ENCODE measurements around the gene LYRM4.

The LYRM4 gene

GRCh38 chr6:5286780-5287179 lies 26.0 kb upstream of the LYRM4 start:
- CTCF ChIA-PET = interaction anchor here (1.2 to 1.7 kb wide), 3 partner anchors 20 to 145 kb away, joined by 3 to 8 read pairs (median 4); no protein-coding TSS in a partner anchor

GRCh38 chr6:5285526-5285925 lies 24.8 kb upstream of the LYRM4 start:
- POLR2A ChIA-PET = no interaction called here
- no peak overlapping the region for H3K4me3 ChIP-seq (ENCODE audit: low read depth, low read length)
- no peak for DNase-seq (ENCODE audit: low read depth, low spot score)
- no peak for TF ChIP-seq CTCF (IDR thresholded peaks at IDR 0.05; ENCODE audit: insufficient read depth, low read length, missing control alignments)
- CTCF ChIA-PET = interaction anchor here (1.4 kb wide), 1 partner anchor 17 kb away, joined by 3 read pairs; no protein-coding TSS in a partner anchor

More at GRCh38 chr6:5286780-5287179, 26.0 kb upstream of the LYRM4 start:
- no peak overlapping the region for H3K4me3 ChIP-seq (ENCODE audit: low read depth, low read length)
- no peak for DNase-seq (ENCODE audit: low read depth, low spot score)
- POLR2A ChIA-PET = no interaction called here
- no peak for TF ChIP-seq CTCF (IDR thresholded peaks at IDR 0.05; ENCODE audit: insufficient read depth, low read length, missing control alignments)

- TF ChIP-seq CTCF (IDR thresholded peaks at IDR 0.05; ENCODE audit: insufficient read depth, low read length, missing control alignments) = no peak
- ChIA-PET CTCF (interaction anchor here (1.4 kb wide), 1 partner anchor 18 kb away, joined by 3 read pairs; no protein-coding TSS in a partner anchor), POLR2A (no interaction called here)
- DNase-seq (ENCODE audit: low read depth, low spot score) = no peak
- no peak overlapping the region for H3K4me3 ChIP-seq (ENCODE audit: low read depth, low read length)
Measured at GRCh38 chr6:5285081-5285480, 24.3 kb upstream of the LYRM4 start.

GRCh38 chr6:5282191-5282623 lies 21.5 kb upstream of the LYRM4 start:
- no peak for DNase-seq (ENCODE audit: low read depth, low spot score)
- CTCF ChIA-PET = interaction anchor here (0.9 kb wide), 1 partner anchor 108 kb away, joined by 3 read pairs; no protein-coding TSS in a partner anchor

GRCh38 chr6:5280920-5281319 lies 20.2 kb upstream of the LYRM4 start:
- no peak for DNase-seq (ENCODE audit: low read depth, low spot score)
- ChIA-PET POLR2A (no interaction called here), CTCF (no interaction called here)
- no peak for TF ChIP-seq CTCF (IDR thresholded peaks at IDR 0.05; ENCODE audit: insufficient read depth, low read length, missing control alignments)
- no peak overlapping the region for H3K4me3 ChIP-seq (ENCODE audit: low read depth, low read length)

More at GRCh38 chr6:5282191-5282623, 21.5 kb upstream of the LYRM4 start:
- POLR2A ChIA-PET = no interaction called here
- no peak overlapping the region for H3K4me3 ChIP-seq (ENCODE audit: low read depth, low read length)
- TF ChIP-seq CTCF (IDR thresholded peaks at IDR 0.05; ENCODE audit: insufficient read depth, low read length, missing control alignments) = no peak

GRCh38 chr6:5279891-5280338 lies 19.2 kb upstream of the LYRM4 start:
- CTCF ChIA-PET = no interaction called here
- no peak overlapping the region for H3K4me3 ChIP-seq (ENCODE audit: low read depth, low read length)
- no peak for TF ChIP-seq CTCF (IDR thresholded peaks at IDR 0.05; ENCODE audit: insufficient read depth, low read length, missing control alignments)
- POLR2A ChIA-PET = no interaction called here
- no peak for DNase-seq (ENCODE audit: low read depth, low spot score)

Measured in AG04449 (cell line).